Superior temporal gyrus (tissue), 1 donor: ENCODE measurements around the gene LDLRAD4.

ENCODE experiments used
- DNase-seq: peaks from one replicate; pipeline ENCODE4 v3.0.0-alpha.2; 2016; ENCODE audit errors: extremely low spot score

Gene LDLRAD4

GRCh38 chr18:13229001-13229671 is 10.6 kb downstream of the LDLRAD4 start:
- no peak for DNase-seq

DNA sequence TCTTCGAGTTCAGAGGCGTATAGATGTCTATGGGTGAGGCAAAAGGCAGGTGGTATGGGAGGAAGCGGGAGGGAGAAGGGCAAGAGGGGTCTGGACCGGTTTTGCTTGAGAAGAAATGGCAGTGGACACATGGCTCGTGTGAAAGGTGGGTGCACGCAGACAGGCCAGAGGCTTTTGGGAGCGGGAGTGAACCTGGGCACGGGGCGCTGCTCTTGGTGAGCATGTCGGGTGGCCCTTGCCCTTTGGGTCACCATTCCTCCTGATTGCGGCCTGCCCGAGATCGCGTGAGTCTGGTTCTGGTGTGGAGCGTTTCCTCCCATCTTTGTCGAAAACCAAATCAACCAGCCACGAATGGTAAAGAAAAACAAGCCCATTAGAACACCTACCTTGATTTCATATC is 12.6 kb downstream of the LDLRAD4 start:
- DNase-seq = no peak

- peak; percentile 58 for DNase-seq
These were observed 13.7 kb downstream of the LDLRAD4 start for GRCh38 chr18:13232086-13232917.

GRCh38 chr18:13232971-13233786 is 14.6 kb downstream of the LDLRAD4 start:
- DNase-seq = no peak

DNA sequence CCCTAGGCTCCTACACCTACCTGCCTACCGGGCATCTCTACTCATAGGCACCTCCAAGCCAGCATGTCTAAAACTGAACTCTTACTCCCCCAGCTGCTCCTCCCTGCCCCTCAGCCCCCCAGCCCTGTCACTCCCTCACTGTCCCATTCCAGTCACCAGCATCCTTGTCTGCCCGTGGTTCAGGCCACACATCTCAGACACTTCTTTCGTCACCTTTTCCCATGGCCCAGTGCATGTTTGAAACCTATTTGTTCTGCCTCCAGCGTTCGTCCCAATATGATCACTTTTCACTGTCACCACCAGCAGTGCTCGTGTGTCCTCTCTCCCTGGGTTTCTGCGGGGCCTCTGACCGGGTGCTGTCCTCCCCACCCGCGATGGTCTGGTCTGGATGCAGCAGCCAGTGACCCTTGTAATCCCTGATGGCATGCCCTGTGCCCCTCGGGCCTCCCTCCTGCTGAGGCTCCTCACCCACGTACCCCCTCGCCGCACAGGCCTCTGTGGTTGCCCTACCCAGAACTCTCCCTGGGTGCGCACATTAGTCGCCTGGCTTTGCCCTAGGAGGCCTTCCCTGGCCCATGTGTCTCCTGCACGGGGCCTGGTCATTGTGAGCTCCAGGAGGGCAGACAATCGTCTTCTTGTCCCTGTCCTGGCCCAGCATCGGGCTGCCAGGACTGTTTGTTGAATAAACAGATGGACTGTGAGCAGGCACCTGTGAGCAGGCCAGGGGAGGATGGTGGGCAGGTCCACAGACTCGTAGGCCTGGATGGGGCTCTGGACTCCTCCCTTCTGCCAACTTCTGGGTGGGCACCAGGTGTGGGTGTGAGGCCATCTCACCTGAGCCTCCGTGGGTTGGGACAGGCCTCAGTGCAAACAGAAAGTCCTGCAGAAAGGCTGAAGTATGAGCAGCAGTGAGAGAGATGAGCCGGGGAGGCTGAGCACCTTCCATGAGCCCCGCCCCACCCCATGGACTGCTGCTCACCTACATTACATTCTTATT is 15.5 kb downstream of the LDLRAD4 start:
- DNase-seq = no peak

DNA sequence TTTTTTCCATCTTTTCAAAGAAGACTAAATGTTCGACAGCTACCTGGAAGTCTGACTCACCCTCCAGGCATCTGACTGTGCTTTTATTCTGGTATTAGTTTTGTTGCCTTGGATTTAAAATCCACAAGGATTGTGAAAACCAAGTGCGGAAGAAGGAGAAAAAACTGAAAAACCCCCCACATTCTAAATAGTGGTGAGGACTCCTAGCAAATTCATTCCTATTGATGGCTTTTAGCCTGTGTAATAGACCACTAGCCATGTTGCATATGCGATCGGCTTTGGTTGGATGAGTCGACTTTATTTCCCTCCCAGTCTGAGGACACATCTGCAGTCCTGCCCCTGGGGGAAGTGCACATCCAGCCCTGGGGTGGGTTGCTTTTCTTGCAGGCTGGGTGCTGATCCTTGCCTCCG is 16.9 kb downstream of the LDLRAD4 start:
- DNase-seq = no peak

DNA sequence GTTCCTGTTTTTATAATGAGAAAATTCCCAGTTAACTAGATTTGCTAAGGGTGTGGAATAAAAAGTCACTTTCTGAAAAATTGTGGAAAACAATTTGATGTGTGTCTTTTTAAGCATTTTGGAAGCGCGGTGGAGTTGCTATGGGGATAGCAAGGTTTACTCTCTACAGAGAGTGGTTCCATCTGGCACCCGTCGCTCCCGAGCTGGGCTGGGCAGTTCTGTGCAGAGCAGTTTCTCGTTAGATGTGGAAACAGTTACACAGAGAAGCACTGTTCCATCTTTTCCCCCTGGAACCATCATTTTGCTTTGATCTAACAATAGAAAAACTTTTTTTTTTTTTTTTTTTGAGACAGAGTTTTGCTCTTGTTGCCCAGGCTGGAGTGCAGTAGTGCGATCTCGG is 17.4 kb downstream of the LDLRAD4 start:
- DNase-seq = peak; percentile 68

DNA sequence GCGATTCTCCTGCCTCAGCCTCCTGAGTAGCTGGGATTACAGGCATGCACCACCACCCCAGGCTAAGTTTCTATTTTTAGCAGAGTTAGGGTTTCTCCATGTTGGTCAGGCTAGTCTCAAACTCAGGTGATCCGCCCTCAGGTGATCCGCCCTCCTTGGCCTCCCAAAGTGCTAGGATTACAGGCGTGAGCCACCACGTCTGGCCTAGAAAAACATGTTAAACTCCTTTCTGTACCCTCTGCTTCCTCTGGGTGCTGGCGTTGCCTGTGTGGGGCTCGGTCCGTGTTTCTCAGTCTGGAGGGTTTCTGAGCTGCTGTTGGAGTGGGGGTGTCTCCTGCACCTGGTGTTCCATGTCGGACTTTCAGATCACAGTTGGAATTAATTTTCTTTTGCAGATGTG is 17.9 kb downstream of the LDLRAD4 start:
- DNase-seq = no peak

DNA sequence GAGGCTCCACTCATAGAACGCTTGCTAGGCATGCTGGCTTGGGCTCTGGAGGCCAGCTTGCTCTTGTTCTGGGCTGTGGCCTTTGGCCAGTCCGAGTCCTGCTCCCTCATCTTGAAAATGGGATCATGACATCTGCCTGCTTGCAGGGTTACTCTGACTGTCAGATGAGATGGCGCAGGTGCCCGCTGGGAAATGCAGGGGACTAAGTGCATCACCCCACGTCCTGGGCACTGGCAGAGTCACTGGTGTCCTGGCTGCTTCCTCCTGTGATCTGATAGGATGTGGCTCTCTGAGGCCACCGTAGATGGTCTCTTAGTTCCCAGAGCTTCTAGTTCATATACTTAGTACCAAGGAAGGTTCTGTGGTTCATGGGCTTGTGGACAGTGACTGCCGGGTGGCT is 18.5 kb downstream of the LDLRAD4 start:
- DNase-seq = no peak

DNA sequence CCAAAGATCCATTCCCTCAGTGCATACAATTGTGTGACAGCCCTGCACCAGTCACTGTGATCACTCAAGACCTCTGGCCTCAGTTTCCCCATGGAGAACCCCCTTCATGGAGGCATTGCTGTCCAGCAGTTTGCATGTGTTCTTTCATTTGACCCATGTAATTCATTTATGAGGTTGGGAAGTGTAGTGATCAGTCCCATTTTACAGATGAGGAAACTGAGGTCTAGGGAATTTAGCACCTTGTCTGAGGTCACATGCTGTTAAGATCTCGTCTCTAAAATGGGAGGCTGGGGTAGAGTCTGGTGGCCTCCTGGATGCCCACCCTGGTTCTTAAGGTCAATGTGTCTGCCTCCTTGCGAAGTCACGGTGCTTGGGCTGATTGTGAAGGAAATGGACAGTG is 19.1 kb downstream of the LDLRAD4 start:
- DNase-seq = no peak

GRCh38 chr18:13239171-13239956 is 20.8 kb downstream of the LDLRAD4 start:
- DNase-seq = no peak

- DNase-seq = no peak
These were observed 21.6 kb downstream of the LDLRAD4 start for GRCh38 chr18:13240060-13240725.

GRCh38 chr18:13241083-13241892 is 22.7 kb downstream of the LDLRAD4 start:
- no peak for DNase-seq

DNA sequence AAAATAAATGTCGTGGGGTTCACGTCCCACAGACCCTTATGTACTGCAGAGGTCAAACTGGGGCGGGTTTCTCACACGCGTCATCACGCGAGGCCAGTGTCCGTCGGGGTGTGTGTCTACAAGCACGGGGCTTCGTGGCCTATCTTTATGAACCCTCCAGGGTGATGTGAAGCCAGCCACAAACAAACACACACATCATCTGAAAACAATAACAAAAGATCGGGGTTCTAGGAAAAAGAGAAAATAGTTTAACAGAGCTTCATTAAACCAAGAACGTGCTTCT is 23.3 kb downstream of the LDLRAD4 start:
- no peak for DNase-seq

GRCh38 chr18:13242797-13243196 is 24.2 kb downstream of the LDLRAD4 start:
- no peak for DNase-seq

DNA sequence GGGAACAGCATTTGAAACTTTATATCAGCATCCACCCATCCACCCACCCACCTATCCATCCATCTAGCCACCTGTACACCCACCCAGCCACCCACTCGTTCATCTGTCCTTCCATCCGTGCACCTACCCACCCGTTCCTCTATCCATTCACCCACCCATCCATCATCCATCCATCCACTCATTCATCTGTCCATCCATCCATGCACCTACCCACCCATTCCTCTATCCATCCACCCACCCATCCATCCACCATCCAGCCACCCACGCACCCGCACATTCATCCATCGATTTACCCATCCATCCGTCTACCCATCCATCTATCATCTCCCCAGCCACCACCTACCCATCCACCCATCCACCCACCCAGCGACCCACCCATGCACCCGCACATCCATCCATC is 24.8 kb downstream of the LDLRAD4 start:
- no peak for DNase-seq

- no peak for DNase-seq
These were observed 25.6 kb downstream of the LDLRAD4 start for GRCh38 chr18:13244135-13244534.

GRCh38 chr18:13245481-13246000 is 27.0 kb downstream of the LDLRAD4 start:
- DNase-seq = no peak

GRCh38 chr18:13246121-13246520 is 27.6 kb downstream of the LDLRAD4 start:
- DNase-seq = no peak
